Esophagus mucosa (tissue), 1 donor: ENCODE results near the gene LIPJ. TPM values are rescaled to one million over a fixed set of nuclear protein-coding genes. Genes with fewer than 3 reads are reported as not detected.
A peak's percentile ranks its signal among the peaks of the same experiment; 100 is the strongest.

Experiments
- ATAC-seq: fragments of 200-7000 bp; cut with Tn5 transposase; one replicate; pipeline ENCODE4 v1.9.1; 2020
- total RNA-seq: library from RNA; stranded (reverse); gene quantifications from one replicate; pipeline ENCODE4 v1.2.4, GENCODE V29; 2023
- donor health status: DM: yes; HTN: yes; CAD: no.

LIPJ gene
- total RNA-seq, result 0.12 TPM

- ATAC-seq, result no peak
These were observed at the start of gene LIPJ for GRCh38 chr10:88586462-88586861. TSS of gene LIPJ (plus strand) at chr10:88586762. CDS start at chr10:88590688, 3,926 bp downstream.

- no peak for ATAC-seq
These were observed 49.2 kb upstream of the LIPJ start for GRCh38 chr10:88537322-88537721.

GRCh38 chr10:88538048-88538447, 48.5 kb upstream of the LIPJ start:
- ATAC-seq, result no peak

GRCh38 chr10:88540351-88540750, 46.2 kb upstream of the LIPJ start:
- ATAC-seq, result no peak

GRCh38 chr10:88541116-88541626, 45.4 kb upstream of the LIPJ start:
- ATAC-seq, result peak; percentile 90

- ATAC-seq, result no peak
These were observed 44.0 kb upstream of the LIPJ start for GRCh38 chr10:88542522-88542921.

GRCh38 chr10:88544140-88544870, 42.3 kb upstream of the LIPJ start:
- ATAC-seq, result no peak

GRCh38 chr10:88545359-88545758, 41.2 kb upstream of the LIPJ start:
- no peak for ATAC-seq

- ATAC-seq, result no peak
These were observed 40.1 kb upstream of the LIPJ start for GRCh38 chr10:88546497-88546896.

- ATAC-seq, result no peak
These were observed 35.3 kb upstream of the LIPJ start for GRCh38 chr10:88551246-88551645.

- ATAC-seq, result peak; percentile 96
These were observed 33.3 kb upstream of the LIPJ start for GRCh38 chr10:88553116-88553752.

- ATAC-seq, result no peak
These were observed 31.2 kb upstream of the LIPJ start for GRCh38 chr10:88555190-88555908.

- ATAC-seq, result no peak
These were observed 29.3 kb upstream of the LIPJ start for GRCh38 chr10:88557256-88557655.

- ATAC-seq, result no peak
These were observed 28.9 kb upstream of the LIPJ start for GRCh38 chr10:88557658-88558057.

- ATAC-seq, result no peak
These were observed 24.4 kb upstream of the LIPJ start for GRCh38 chr10:88562152-88562551.

GRCh38 chr10:88565072-88565471, 21.5 kb upstream of the LIPJ start:
- ATAC-seq, result peak; percentile 29

- no peak for ATAC-seq
These were observed 4.2 kb upstream of the LIPJ start for GRCh38 chr10:88582411-88582805.

- ATAC-seq, result peak; percentile 94
These were observed 3.6 kb upstream of the LIPJ start, which contains the start of gene RNLS for GRCh38 chr10:88582806-88583583. TSS of gene RNLS (minus strand) at chr10:88583318.

GRCh38 chr10:88583584-88583957, 3.0 kb upstream of the LIPJ start:
- ATAC-seq, result no peak

GRCh38 chr10:88592381-88592780, 5.8 kb downstream of the LIPJ start:
- ATAC-seq, result no peak

- no peak for ATAC-seq
These were observed 6.3 kb downstream of the LIPJ start for GRCh38 chr10:88592906-88593305.

- ATAC-seq, result no peak
These were observed 7.9 kb downstream of the LIPJ start for GRCh38 chr10:88594482-88594881.

GRCh38 chr10:88598055-88598454, 11.5 kb downstream of the LIPJ start:
- no peak for ATAC-seq
